PC-9 (cell line): ENCODE data around the gene VWA8. TPM values are rescaled to one million over a fixed set of nuclear protein-coding genes. Genes with fewer than 3 reads are reported as not detected.

Experiments used
- BruUV-seq: library from RNA; stranded (reverse); fragments of 400-500 nt; replicated peaks from 2 replicates; lab custom pipeline; 2021; lab: Mats Ljungman, UMichigan
- CTCF ChIA-PET: fragments of 300-600 bp; sonication (Branson Sonifier 250); formaldehyde crosslinking; loops from one replicate; lab custom pipeline; 2022; ENCODE audit warnings: antibody characterized with exemption; lab: Charles Lee
- POLR2A ChIA-PET: fragments of 300-600 bp; sonication (Branson Sonifier 250); formaldehyde crosslinking; loops from one replicate; lab custom pipeline; 2022; ENCODE audit warnings: antibody characterized with exemption; ENCODE audit not compliant: unreplicated experiment; lab: Charles Lee
- DNase-seq, 2 experiments: peaks; one replicate each; pipeline versions ENCODE4 v3.0.0 to v3.0.0-alpha.2; 2015 to 2022; ENCODE audit warnings: mixed read lengths in 1 of 2
- H2AFZ ChIP-seq: fragments of 200-600 bp; sonication (generic); 2 replicates; pipeline ENCODE4 v1.8.1; 2017; ENCODE audit warnings: antibody characterized with exemption
- H3F3A ChIP-seq: fragments of 200-600 bp; sonication (generic); 2 replicates; pipeline ENCODE4 v1.8.1; 2017; ENCODE audit warnings: antibody characterized with exemption, mild to moderate bottlenecking, low read depth; ENCODE audit not compliant: insufficient read depth
- H3K27ac ChIP-seq: fragments of 200-600 bp; sonication (generic); 2 replicates; pipeline ENCODE4 v1.6.1; 2016; ENCODE audit warnings: mixed run types
- H3K27me3 ChIP-seq: fragments of 200-600 bp; sonication (generic); 2 replicates; pipeline ENCODE4 v1.6.1; 2016; ENCODE audit warnings: low read depth, mixed run types; ENCODE audit not compliant: insufficient read depth
- H3K36me3 ChIP-seq: fragments of 200-600 bp; sonication (generic); 2 replicates; pipeline ENCODE4 v1.6.1; 2016; ENCODE audit warnings: low read depth, mixed run types
- H3K4me1 ChIP-seq: fragments of 200-600 bp; sonication (generic); replicated peaks from 2 replicates; pipeline ENCODE4 v1.6.1; 2016; ENCODE audit warnings: mixed run types; ENCODE audit not compliant: insufficient read depth
- H3K4me2 ChIP-seq: fragments of 200-600 bp; sonication (generic); 2 replicates; pipeline ENCODE4 v1.6.1; 2017; ENCODE audit warnings: mixed run types
- H3K4me3 ChIP-seq: fragments of 200-600 bp; sonication (generic); 2 replicates; pipeline ENCODE4 v1.6.1; 2016; ENCODE audit warnings: mixed run types
- H3K79me2 ChIP-seq: fragments of 200-600 bp; sonication (generic); 2 replicates; pipeline ENCODE4 v1.6.1; 2017; ENCODE audit warnings: low read depth, mixed run types
- H3K9me2 ChIP-seq: fragments of 200-600 bp; sonication (generic); 2 replicates; pipeline ENCODE4 v1.8.1; 2017; ENCODE audit warnings: mild to moderate bottlenecking; ENCODE audit not compliant: insufficient read depth
- H3K9me3 ChIP-seq: fragments of 200-600 bp; sonication (generic); 2 replicates; pipeline ENCODE4 v1.8.1; 2016; ENCODE audit warnings: low read depth; ENCODE audit not compliant: insufficient read depth
- H4K20me1 ChIP-seq: fragments of 200-600 bp; sonication (generic); 2 replicates; pipeline ENCODE4 v1.8.1; 2017; ENCODE audit not compliant: insufficient read depth
- CTCF ChIP-seq: fragments of 200-600 bp; sonication (generic); conservative IDR thresholded peaks from 2 replicates; pipeline ENCODE4 v1.6.1; 2017; ENCODE audit warnings: mixed run types, antibody characterized with exemption, mild to moderate bottlenecking, moderate library complexity
- EZH2 ChIP-seq: fragments of 200-600 bp; sonication (generic); IDR thresholded peaks from 2 replicates; pipeline ENCODE4 v1.8.0; 2017; ENCODE audit warnings: antibody characterized with exemption, low read depth
- intact Hi-C: fragments of 100-400 bp; cut with micrococcal nuclease; formaldehyde crosslinking; loops from one replicate; pipeline ENCODE4 v1.10.0; 2022; ENCODE audit not compliant: unreplicated experiment
- total RNA-seq: library from RNA; stranded (reverse); gene quantifications from 2 replicates; pipeline ENCODE4 v1.2.3, GENCODE V29; 2021

VWA8 gene
- total RNA-seq, 1 experiment from 2014 or later, result 14.1 TPM

DNA sequence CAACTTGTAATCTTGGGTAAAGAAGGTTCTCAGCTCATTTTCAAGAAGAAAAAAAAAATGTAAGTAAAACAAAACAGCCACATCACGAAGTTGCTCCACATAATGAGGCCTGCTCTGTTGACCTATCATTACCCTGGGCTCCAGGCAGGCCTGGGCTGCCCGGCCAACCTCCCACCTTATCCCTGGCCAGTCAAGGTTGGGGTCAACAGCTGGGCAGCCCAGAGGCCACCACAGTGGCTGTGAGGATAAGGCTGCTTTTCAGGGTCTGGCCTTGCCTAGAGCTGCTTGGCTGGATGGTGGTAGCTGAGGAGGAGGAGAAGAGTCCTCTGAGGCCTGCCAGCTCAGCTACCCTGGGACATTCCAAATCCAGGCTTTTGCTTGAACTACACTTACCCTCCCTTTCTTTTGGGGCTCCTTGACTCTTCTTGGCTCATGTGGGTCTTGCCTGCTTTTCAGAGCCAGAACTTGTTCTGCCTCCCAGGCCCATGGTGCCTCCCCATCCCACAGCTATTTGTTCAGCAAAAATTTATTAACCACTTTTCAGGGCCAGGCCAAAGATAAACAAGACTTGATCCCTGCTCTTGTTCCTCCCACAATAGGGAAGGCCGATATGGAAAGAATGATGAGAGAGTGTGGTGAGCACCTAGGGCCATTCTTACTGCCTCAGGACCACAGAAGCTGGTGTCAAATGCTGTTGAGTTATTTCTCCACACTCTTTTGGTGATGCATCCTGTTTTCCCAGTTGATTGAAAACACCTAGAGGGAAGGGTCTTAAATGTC lies 401.9 kb downstream of the VWA8 start:
- no peaks in the 10 kb centered on the region for H3K79me2 ChIP-seq
- no peaks in the 10 kb centered on the region for H3F3A ChIP-seq
- H3K9me2 ChIP-seq, result no peaks in the 10 kb centered on the region
- H3K4me2 ChIP-seq, result no peak overlapping the region
- H3K4me3 ChIP-seq, result no peak overlapping the region
- no peak for DNase-seq
- H3K36me3 ChIP-seq, result no peaks in the 10 kb centered on the region
- ChIA-PET CTCF (no interaction called here), POLR2A (no interaction called here)
- BruUV-seq, result no TSS peak
- no peak overlapping the region for H2AFZ ChIP-seq
- no peaks in the 10 kb centered on the region for H3K9me3 ChIP-seq
- intact Hi-C loops, result no loop called here
- TF ChIP-seq CTCF, result no peak
- no peak for TF ChIP-seq EZH2
- H3K27ac ChIP-seq, result no peak overlapping the region
- H4K20me1 ChIP-seq, result no peaks in the 10 kb centered on the region
- H3K4me1 ChIP-seq, result no peaks in the 10 kb centered on the region
- no peaks in the 10 kb centered on the region for H3K27me3 ChIP-seq

- POLR2A ChIA-PET, result no interaction called here
- no peak overlapping the region for H3K4me2 ChIP-seq
- DNase-seq, result no peak
- BruUV-seq, result no TSS peak
- no peak overlapping the region for H3K4me3 ChIP-seq
- no peaks in the 10 kb centered on the region for H3K27me3 ChIP-seq
- H3K27ac ChIP-seq, result no peak overlapping the region
- H3K9me2 ChIP-seq, result no peaks in the 10 kb centered on the region
- no peaks in the 10 kb centered on the region for H3K36me3 ChIP-seq
- H3F3A ChIP-seq, result no peaks in the 10 kb centered on the region
- H3K9me3 ChIP-seq, result no peaks in the 10 kb centered on the region
- intact Hi-C loops, result no loop called here
- TF ChIP-seq EZH2 (no peak), CTCF (no peak)
- CTCF ChIA-PET, result no interaction called here
- H3K79me2 ChIP-seq, result no peaks in the 10 kb centered on the region
- H3K4me1 ChIP-seq, result no peaks in the 10 kb centered on the region
- no peaks in the 10 kb centered on the region for H4K20me1 ChIP-seq
- H2AFZ ChIP-seq, result no peak overlapping the region
Observed at GRCh38 chr13:41557719-41558118, 403.2 kb downstream of the VWA8 start.

DNA sequence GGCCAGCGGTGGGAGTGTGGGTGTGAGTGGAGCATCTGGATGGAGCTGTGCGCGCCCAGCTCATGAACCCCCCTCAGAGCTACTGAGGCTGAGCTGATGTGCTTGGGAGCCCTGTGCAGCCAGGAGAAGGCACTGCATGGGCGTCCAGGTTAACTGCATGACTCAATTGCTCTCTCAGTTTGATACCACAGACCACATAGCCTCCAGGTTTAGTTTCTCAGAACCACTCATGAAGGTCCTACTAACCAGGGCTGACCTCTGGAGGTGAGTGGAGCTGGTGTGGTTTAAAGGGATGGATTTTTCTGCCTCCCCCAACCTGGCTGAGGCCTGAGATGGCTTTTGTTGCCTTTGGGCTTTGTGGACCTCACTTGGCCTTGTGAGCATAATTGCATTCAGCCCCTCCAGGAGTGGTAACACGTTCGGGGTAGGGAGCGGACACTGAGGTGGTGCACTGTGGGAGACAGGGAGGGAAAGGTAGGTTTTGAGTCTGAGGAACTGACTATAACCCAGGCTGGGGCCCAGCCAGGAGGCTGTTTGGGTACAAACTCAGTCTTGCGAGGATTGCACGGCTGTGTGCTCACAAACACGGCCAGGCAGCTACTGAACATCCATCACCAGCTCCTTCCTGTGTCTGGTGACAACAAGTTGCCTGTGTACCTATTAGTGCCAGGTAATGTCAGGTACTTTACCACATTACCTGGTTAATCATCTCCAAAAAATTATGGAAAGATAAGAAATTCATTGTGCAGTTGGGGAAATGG lies 406.1 kb downstream of the VWA8 start:
- Histone ChIP-seq H3K9me2 (no peaks in the 10 kb centered on the region), H3K4me2 (no peak overlapping the region), H2AFZ (no peak overlapping the region), H3F3A (no peaks in the 10 kb centered on the region), H3K27ac (no peak overlapping the region), H3K4me1 (no peaks in the 10 kb centered on the region), H4K20me1 (no peaks in the 10 kb centered on the region), H3K4me3 (no peak overlapping the region), H3K27me3 (no peaks in the 10 kb centered on the region), H3K36me3 (no peaks in the 10 kb centered on the region), H3K9me3 (no peaks in the 10 kb centered on the region), H3K79me2 (no peaks in the 10 kb centered on the region)
- ChIA-PET POLR2A (no interaction called here), CTCF (no interaction called here)
- no TSS peak for BruUV-seq
- TF ChIP-seq EZH2, result no peak
- TF ChIP-seq CTCF, result no peak
- no peak for DNase-seq
- intact Hi-C loops, result no loop called here
